Neural cell (in vitro differentiated cells): Measurements from ENCODE around the gene POLR3C.

Source experiments
- EP300 ChIP-seq: fragments of 450-650 bp; conservative IDR thresholded peaks from 2 replicates; pipeline ENCODE4 v1.6.1; 2014; ENCODE audit warnings: antibody characterized with exemption, mild to moderate bottlenecking, moderate library complexity; ENCODE audit not compliant: poor library complexity, severe bottlenecking
- EZH2 ChIP-seq: fragments of 200-600, 300-800 bp; shearing (Covaris generic), sonication (generic); IDR thresholded peaks from 2 replicates; pipeline ENCODE4 v1.6.1; 2014; ENCODE audit warnings: antibody characterized with exemption, low read length, borderline replicate concordance, mild to moderate bottlenecking; ENCODE audit not compliant: insufficient read depth, poor library complexity, severe bottlenecking
- POLR2AphosphoS5 ChIP-seq: IDR thresholded peaks from 2 replicates; pipeline ENCODE4 v1.6.1; 2012
- RAD21 ChIP-seq: fragments of 450-650 bp; conservative IDR thresholded peaks from 2 replicates; pipeline ENCODE4 v1.6.1; 2014; ENCODE audit warnings: antibody characterized with exemption, mild to moderate bottlenecking, moderate library complexity
- SMC3 ChIP-seq: fragments of 450-650 bp; conservative IDR thresholded peaks from 2 replicates; pipeline ENCODE4 v1.6.1; 2014; ENCODE audit warnings: antibody characterized with exemption, mild to moderate bottlenecking, moderate library complexity; ENCODE audit not compliant: poor library complexity
- TF ChIP-seq, protein P1 (sequence below): fragments of 450-650 bp; IDR thresholded peaks from 2 replicates; pipeline ENCODE4 v1.5.1; 2014; ENCODE audit warnings: antibody characterized with exemption, mild to moderate bottlenecking, moderate library complexity; ENCODE audit not compliant: poor library complexity, severe bottlenecking

DNA sequence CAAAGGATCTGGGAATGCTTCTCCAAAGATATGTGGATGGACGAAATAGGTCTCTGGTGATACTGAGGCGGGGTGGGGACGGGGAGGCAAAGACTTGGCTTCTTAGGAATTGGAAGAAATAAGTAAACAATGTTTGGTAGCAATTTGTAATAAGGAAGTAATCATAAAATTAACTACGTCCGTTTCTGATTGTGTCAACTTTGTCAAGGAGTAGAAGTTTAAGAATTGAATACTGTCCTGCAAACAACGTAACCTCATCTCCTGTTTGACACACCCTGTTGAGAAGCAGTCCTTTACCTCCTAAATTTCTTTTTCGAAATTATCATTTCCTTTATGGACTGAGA, 471 bp downstream of the POLR3C start:
- no peak for TF ChIP-seq EP300
- TF ChIP-seq, protein P1, sequence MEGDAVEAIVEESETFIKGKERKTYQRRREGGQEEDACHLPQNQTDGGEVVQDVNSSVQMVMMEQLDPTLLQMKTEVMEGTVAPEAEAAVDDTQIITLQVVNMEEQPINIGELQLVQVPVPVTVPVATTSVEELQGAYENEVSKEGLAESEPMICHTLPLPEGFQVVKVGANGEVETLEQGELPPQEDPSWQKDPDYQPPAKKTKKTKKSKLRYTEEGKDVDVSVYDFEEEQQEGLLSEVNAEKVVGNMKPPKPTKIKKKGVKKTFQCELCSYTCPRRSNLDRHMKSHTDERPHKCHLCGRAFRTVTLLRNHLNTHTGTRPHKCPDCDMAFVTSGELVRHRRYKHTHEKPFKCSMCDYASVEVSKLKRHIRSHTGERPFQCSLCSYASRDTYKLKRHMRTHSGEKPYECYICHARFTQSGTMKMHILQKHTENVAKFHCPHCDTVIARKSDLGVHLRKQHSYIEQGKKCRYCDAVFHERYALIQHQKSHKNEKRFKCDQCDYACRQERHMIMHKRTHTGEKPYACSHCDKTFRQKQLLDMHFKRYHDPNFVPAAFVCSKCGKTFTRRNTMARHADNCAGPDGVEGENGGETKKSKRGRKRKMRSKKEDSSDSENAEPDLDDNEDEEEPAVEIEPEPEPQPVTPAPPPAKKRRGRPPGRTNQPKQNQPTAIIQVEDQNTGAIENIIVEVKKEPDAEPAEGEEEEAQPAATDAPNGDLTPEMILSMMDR: no peak
- no peak for TF ChIP-seq RAD21
- no peak for TF ChIP-seq SMC3
- no peak for TF ChIP-seq EZH2
- no peak for TF ChIP-seq POLR2AphosphoS5
